HepG2 (cell line): ENCODE results near the gene ALLC. TPM values are rescaled to one million over a fixed set of nuclear protein-coding genes. Genes with fewer than 3 reads are reported as not detected.
A peak's percentile ranks its signal among the peaks of the same experiment; 100 is the strongest.

Experiments
- BCL3 ChIP-seq: sonication (generic); formaldehyde crosslinking; IDR thresholded peaks from 2 replicates; pipeline ENCODE4 v1.5.1; 2020; ENCODE audit warnings: mild to moderate bottlenecking, missing genetic modification reagents, moderate library complexity
- CEBPG ChIP-seq: IDR thresholded peaks from 2 replicates; pipeline ENCODE4 v1.6.1; 2016
- CTCF ChIP-seq: sonication (generic); formaldehyde crosslinking; IDR thresholded peaks from 2 replicates; pipeline ENCODE4 v1.5.0; 2020; ENCODE audit warnings: mild to moderate bottlenecking, missing genetic modification reagents, moderate library complexity
- ELF3 ChIP-seq: IDR thresholded peaks from 2 replicates; pipeline ENCODE4 v1.6.1; 2016; ENCODE audit warnings: missing genetic modification reagents, missing compliant biosample characterization
- HNF1A ChIP-seq, 2 experiments: sonication (generic) in 1 of 2; formaldehyde crosslinking in 1 of 2; IDR thresholded peaks; 2 replicates each; pipeline versions ENCODE4 v1.4.0 to v1.6.1; 2016 to 2020; ENCODE audit warnings: borderline replicate concordance in 1 of 2, low read depth in 1 of 2, mild to moderate bottlenecking in 1 of 2, missing genetic modification reagents in 1 of 2
- HOXA3 ChIP-seq: sonication (generic); formaldehyde crosslinking; IDR thresholded peaks from 2 replicates; pipeline ENCODE4 v1.5.0; 2020; ENCODE audit warnings: missing genetic modification reagents
- IRX3 ChIP-seq: sonication (generic); formaldehyde crosslinking; IDR thresholded peaks from 2 replicates; pipeline ENCODE4 v1.8.1; 2023; ENCODE audit warnings: mild to moderate bottlenecking, low read depth, missing genetic modification reagents, borderline replicate concordance
- NR2F2 ChIP-seq: IDR thresholded peaks from 2 replicates; pipeline ENCODE4 v1.6.1; 2012; ENCODE audit warnings: low read depth, inconsistent platforms, borderline replicate concordance
- SALL1 ChIP-seq: sonication (generic); formaldehyde crosslinking; IDR thresholded peaks from 2 replicates; pipeline ENCODE4 v1.8.0; 2022; ENCODE audit warnings: mild to moderate bottlenecking, missing genetic modification reagents
- SOX13 ChIP-seq, 3 experiments: fragments of 450-650 bp in 1 of 3; sonication (generic) in 1 of 3; formaldehyde crosslinking in 1 of 3; IDR thresholded peaks in 2 of 3; conservative IDR thresholded peaks in 1 of 3; 2 replicates each; pipeline versions ENCODE4 v1.5.0 to v1.6.1; 2016 to 2020; ENCODE audit warnings: antibody characterized with exemption in 1 of 3, mild to moderate bottlenecking in 1 of 3, missing compliant biosample characterization in 1 of 3, missing genetic modification reagents in 1 of 3, moderate library complexity in 1 of 3
- TEAD3 ChIP-seq: optimal IDR thresholded peaks from 2 replicates; pipeline ENCODE3; 2016; ENCODE audit warnings: borderline replicate concordance
- TFAP4 ChIP-seq: sonication (generic); IDR thresholded peaks from 2 replicates; pipeline ENCODE4 v1.6.1; 2016; ENCODE audit warnings: low read depth, borderline replicate concordance
- TMF1 ChIP-seq: sonication (generic); formaldehyde crosslinking; IDR thresholded peaks from 2 replicates; pipeline ENCODE4 v1.8.1; 2022; ENCODE audit warnings: low read depth, missing genetic modification reagents
- XRCC5 ChIP-seq: fragments of 200-400 bp; formaldehyde crosslinking; optimal IDR thresholded peaks from 2 replicates; pipeline ENCODE3; 2017; ENCODE audit warnings: mild to moderate bottlenecking, low read length
- ZKSCAN8 ChIP-seq: IDR thresholded peaks from 2 replicates; pipeline ENCODE4 v1.6.1; 2016; ENCODE audit warnings: borderline replicate concordance, missing genetic modification reagents, missing compliant biosample characterization
- ZNF234 ChIP-seq: sonication (generic); formaldehyde crosslinking; conservative IDR thresholded peaks from 2 replicates; pipeline ENCODE4 v1.5.1; 2020; ENCODE audit warnings: mild to moderate bottlenecking, missing genetic modification reagents
- ZNF274 ChIP-seq: sonication (generic); formaldehyde crosslinking; IDR thresholded peaks from 2 replicates; pipeline ENCODE4 v1.5.1; 2020; ENCODE audit warnings: mild to moderate bottlenecking, missing genetic modification reagents
- ZNF275 ChIP-seq: sonication (generic); formaldehyde crosslinking; IDR thresholded peaks from 2 replicates; pipeline ENCODE4 v1.8.0; 2022; ENCODE audit warnings: missing genetic modification reagents, mild to moderate bottlenecking, inconsistent platforms, borderline replicate concordance
- ZNF350 ChIP-seq: sonication (generic); formaldehyde crosslinking; IDR thresholded peaks from 2 replicates; pipeline ENCODE4 v1.4.0; 2020; ENCODE audit warnings: mild to moderate bottlenecking, low read depth, missing genetic modification reagents, borderline replicate concordance
- ZNF724P ChIP-seq: sonication (generic); formaldehyde crosslinking; IDR thresholded peaks from 2 replicates; pipeline ENCODE4 v1.8.0; 2022; ENCODE audit warnings: missing genetic modification reagents, borderline replicate concordance
- ZNF776 ChIP-seq: sonication (generic); formaldehyde crosslinking; IDR thresholded peaks from 2 replicates; pipeline ENCODE4 v1.4.0; 2020; ENCODE audit warnings: mild to moderate bottlenecking, missing genetic modification reagents
- polyA plus RNA-seq, 8 experiments: library from polyadenylated mRNA; depleted of rRNA in 3 of 8; stranded (reverse) in 7 of 8; unstranded in 1 of 8; fragments of >200 nt; fragmentation: Illumina TruSeq in 4 of 8; extraction: Trizol in 4 of 8; gene quantifications; 2 replicates each; pipeline versions ENCODE4 v1.2.1 to v1.2.3, GENCODE V29; 2011 to 2016; ENCODE audit warnings: low read depth in 4 of 8, missing spikeins in 1 of 8, mixed read lengths in 1 of 8; ENCODE audit not compliant: insufficient read depth in 1 of 8
- total RNA-seq, 5 experiments: library from RNA; depleted of rRNA; stranded (reverse); fragments of >200 nt; fragmentation: Illumina TruSeq; extraction: Trizol; gene quantifications; 2 replicates each; pipeline ENCODE4 v1.2.3, GENCODE V29; 2016; ENCODE audit warnings: low read depth in 1 of 5

ALLC gene
- total and polyA plus RNA-seq, 2 of the 13 experiments (the other 11 are each of a cell fraction or from before 2014, with no cell fraction given), result 0.08 to 0.11 TPM

- no peak for TF ChIP-seq HNF1A (IDR thresholded peaks at IDR 0.05; ENCODE audit: low read depth)
- no peak for TF ChIP-seq HNF1A (CRISPR knock-in tag; IDR thresholded peaks at IDR 0.05; ENCODE audit: borderline replicate concordance)
- peak; percentile 34; the same call in 1 of the 2 replicates for TF ChIP-seq CEBPG
- TF ChIP-seq TEAD3 (CRISPR knock-in tag), result peak; percentile 87
- no peak for TF ChIP-seq ZNF275
- TF ChIP-seq ZNF234 (CRISPR knock-in tag), result no peak
- 0 out of 2 replicates have a peak, but pooled peaks have one; percentile 18 for TF ChIP-seq ELF3 (CRISPR knock-in tag)
- TF ChIP-seq ZNF274, result no peak
- no peak for TF ChIP-seq ZNF776 (CRISPR knock-in tag)
- TF ChIP-seq NR2F2, result no peak
- no peak for TF ChIP-seq IRX3
- TF ChIP-seq CTCF, result peak; percentile 81
- TF ChIP-seq BCL3, result no peak
- 0 out of 2 replicates have a peak, but pooled peaks have one; percentile 17 for TF ChIP-seq HOXA3
- TF ChIP-seq ZNF350 (CRISPR knock-in tag), result peak; percentile 43; the same call in 1 of the 2 replicates
- TF ChIP-seq SALL1 (CRISPR knock-in tag), result peak; percentile 40; the same call in 1 of the 2 replicates
- no peak for TF ChIP-seq TMF1 (CRISPR knock-in tag)
- peak; percentile 63 for TF ChIP-seq XRCC5
- TF ChIP-seq ZKSCAN8 (CRISPR knock-in tag), result no peak
- TF ChIP-seq TFAP4, result no peak
- no peak for TF ChIP-seq SOX13 (IDR thresholded peaks at IDR 0.05)
- no peak for TF ChIP-seq SOX13 (CRISPR knock-in tag; conservative IDR thresholded peaks at IDR 0.05 in 1 of 2, IDR thresholded peaks at IDR 0.05 in 1 of 2)
- no peak for TF ChIP-seq ZNF724P
Measured at GRCh38 chr2:3628800-3629199, 29.2 kb upstream of the ALLC start (continued).
